HepG2 (cell line): ENCODE measurements around the gene KLK7. TPM values are rescaled to one million over a fixed set of nuclear protein-coding genes. Genes with fewer than 3 reads are reported as not detected.

Experiments
- ATAC-seq: fragments of 200-7000 bp; cut with Tn5 transposase; 3 replicates; pipeline ENCODE4 v1.9.1; 2020; ENCODE audit warnings: mild to moderate bottlenecking, moderate library complexity
- BruUV-seq: library from RNA; stranded (reverse); fragments of 400-500 nt; replicated peaks from 2 replicates; lab custom pipeline; 2021; lab: Mats Ljungman, UMichigan
- CTCF ChIA-PET: fragments of 300-600 bp; formaldehyde crosslinking; extraction: SDS; loops from one replicate; lab custom pipeline; 2021; ENCODE audit warnings: low total read pairs, inconsistent platforms, low intra/inter-chr PET ratio; lab: Yijun Ruan, JAX
- POLR2A ChIA-PET: fragments of 350-600 bp; sonication (Branson Sonifier 250); formaldehyde crosslinking; loops from one replicate; lab custom pipeline; 2020; ENCODE audit warnings: antibody characterized with exemption, inconsistent platforms; lab: Yijun Ruan, JAX
- DNase-seq: peaks from one replicate; pipeline ENCODE4 v3.0.0-alpha.2; 2015; ENCODE audit warnings: low spot score
- FAIRE-seq: peaks from 3 replicates; lab custom pipeline; 2011; peaks lifted over from hg19 to GRCh38; lab: Jason Lieb, UNC
- H2AFZ ChIP-seq: one replicate; pipeline ENCODE4 v1.6.1; 2011; ENCODE audit warnings: low read length, inconsistent platforms
- H3K27ac ChIP-seq: fragments of 300-600 bp; 3 replicates; pipeline ENCODE4 v1.8.0; 2011; ENCODE audit warnings: mixed run types, mild to moderate bottlenecking, mixed read lengths, low read length, inconsistent platforms; ENCODE audit not compliant: insufficient read depth; ENCODE audit errors: extremely low read length
- H3K27me3 ChIP-seq, 2 experiments: fragments of 200-600 bp in 1 of 2; 2 replicates in 1 of 2; 3 replicates in 1 of 2; pipeline versions ENCODE4 v1.6.0 to v1.8.0; 2011; ENCODE audit warnings: low read length in 2 of 2, mild to moderate bottlenecking in 2 of 2, moderate library complexity in 2 of 2, inconsistent platforms in 1 of 2; ENCODE audit not compliant: insufficient read depth in 2 of 2, control insufficient read depth in 1 of 2
- H3K36me3 ChIP-seq, 2 experiments: fragments of 200-600 bp in 1 of 2; replicated peaks in 1 of 2; 2 replicates in 1 of 2; 3 replicates in 1 of 2; pipeline versions ENCODE4 v1.5.1 to v1.8.0; 2011; ENCODE audit warnings: low read length in 2 of 2, inconsistent platforms in 1 of 2; ENCODE audit not compliant: insufficient read depth in 2 of 2, control insufficient read depth in 1 of 2
- H3K4me1 ChIP-seq: 2 replicates; pipeline ENCODE4 v1.5.1; 2012; ENCODE audit warnings: low read length, inconsistent platforms; ENCODE audit not compliant: insufficient read depth
- H3K4me2 ChIP-seq: 2 replicates; pipeline ENCODE4 v1.6.0; 2011; ENCODE audit warnings: low read depth, low read length, inconsistent platforms
- H3K4me3 ChIP-seq, 3 experiments: fragments of 200-600 bp in 1 of 3; sonication (generic), shearing (Covaris generic) in 1 of 3; replicated peaks in 1 of 3; 2 replicates each; pipeline ENCODE4 v1.5.1; 2011 to 2016; ENCODE audit warnings: low read length in 3 of 3, inconsistent platforms in 2 of 3, low read depth in 2 of 3, mild to moderate bottlenecking in 2 of 3, control low read depth in 1 of 3, mixed read lengths in 1 of 3; ENCODE audit not compliant: insufficient read depth in 1 of 3
- H3K79me2 ChIP-seq: one replicate; pipeline ENCODE4 v1.6.1; 2011; ENCODE audit warnings: low read length, inconsistent platforms; ENCODE audit not compliant: insufficient read depth
- H3K9ac ChIP-seq: 2 replicates; pipeline ENCODE4 v1.6.0; 2011; ENCODE audit warnings: mild to moderate bottlenecking, low read depth, low read length, inconsistent platforms; ENCODE audit not compliant: insufficient read depth
- H3K9me3 ChIP-seq: 2 replicates; pipeline ENCODE4 v1.5.1; 2012; ENCODE audit warnings: mild to moderate bottlenecking, low read length
- H4K20me1 ChIP-seq: 2 replicates; pipeline ENCODE4 v1.6.0; 2011; ENCODE audit warnings: inconsistent platforms, mild to moderate bottlenecking, low read length, moderate library complexity; ENCODE audit not compliant: insufficient read depth
- ATRX ChIP-seq: sonication (generic); formaldehyde crosslinking; IDR thresholded peaks from 2 replicates; pipeline ENCODE4 v1.4.0; 2020; ENCODE audit warnings: missing genetic modification reagents, borderline replicate concordance
- GFI1 ChIP-seq: sonication (generic); formaldehyde crosslinking; IDR thresholded peaks from 2 replicates; pipeline ENCODE4 v1.5.0; 2020; ENCODE audit warnings: missing genetic modification reagents, mild to moderate bottlenecking, borderline replicate concordance
- ZNF121 ChIP-seq: sonication (generic); formaldehyde crosslinking; IDR thresholded peaks from 2 replicates; pipeline ENCODE4 v1.5.0; 2020; ENCODE audit warnings: mild to moderate bottlenecking, missing genetic modification reagents
- WGBS: methylation state at CpG from one replicate; pipeline ENCODE4 v1.1.6; 2017; ENCODE audit warnings: low lambda C conversion rate; 5-methylcytosine and 5-hydroxymethylcytosine counted together
- in situ Hi-C: cut with HindIII; loops from 2 replicates; pipeline ENCODE4 v1.10.0; 2017; ENCODE audit warnings: low pct_unique_long_range_greater_than_20kb; ENCODE audit not compliant: extremely low pct_ligation_motif_present
- intact Hi-C: fragments of 100-400 bp; cut with micrococcal nuclease; formaldehyde crosslinking; loops from one replicate; pipeline ENCODE4 v1.10.0; 2022; ENCODE audit not compliant: unreplicated experiment
- polyA plus RNA-seq, 8 experiments: library from polyadenylated mRNA; depleted of rRNA in 3 of 8; stranded (reverse) in 7 of 8; unstranded in 1 of 8; fragments of >200 nt; fragmentation: Illumina TruSeq in 4 of 8; extraction: Trizol in 4 of 8; gene quantifications; 2 replicates each; pipeline versions ENCODE4 v1.2.1 to v1.2.3, GENCODE V29; 2011 to 2016; ENCODE audit warnings: low read depth in 4 of 8, missing spikeins in 1 of 8, mixed read lengths in 1 of 8; ENCODE audit not compliant: insufficient read depth in 1 of 8
- total RNA-seq, 5 experiments: library from RNA; depleted of rRNA; stranded (reverse); fragments of >200 nt; fragmentation: Illumina TruSeq; extraction: Trizol; gene quantifications; 2 replicates each; pipeline ENCODE4 v1.2.3, GENCODE V29; 2016; ENCODE audit warnings: low read depth in 1 of 5
- TF ChIP-seq, protein P1 (sequence below): sonication (generic); formaldehyde crosslinking; IDR thresholded peaks from 2 replicates; pipeline ENCODE4 v1.4.0; 2020; ENCODE audit warnings: missing genetic modification reagents
- TF ChIP-seq, protein P2 (sequence below): sonication (generic); formaldehyde crosslinking; IDR thresholded peaks from 2 replicates; pipeline ENCODE4 v1.5.0; 2020; ENCODE audit warnings: missing genetic modification reagents, mild to moderate bottlenecking, borderline replicate concordance
- TF ChIP-seq, protein P3 (sequence below): sonication (generic); formaldehyde crosslinking; IDR thresholded peaks from 2 replicates; pipeline ENCODE4 v1.8.0; 2023; ENCODE audit warnings: mild to moderate bottlenecking, missing genetic modification reagents
- TF ChIP-seq, protein P4 (sequence below): sonication (generic); formaldehyde crosslinking; IDR thresholded peaks from 2 replicates; pipeline ENCODE4 v1.4.0; 2020; ENCODE audit warnings: missing genetic modification reagents, borderline replicate concordance

The KLK7 gene
- total and polyA plus RNA-seq, 2 of the 13 experiments (the other 11 are each of a cell fraction or from before 2014, with no cell fraction given) = not detected

DNA sequence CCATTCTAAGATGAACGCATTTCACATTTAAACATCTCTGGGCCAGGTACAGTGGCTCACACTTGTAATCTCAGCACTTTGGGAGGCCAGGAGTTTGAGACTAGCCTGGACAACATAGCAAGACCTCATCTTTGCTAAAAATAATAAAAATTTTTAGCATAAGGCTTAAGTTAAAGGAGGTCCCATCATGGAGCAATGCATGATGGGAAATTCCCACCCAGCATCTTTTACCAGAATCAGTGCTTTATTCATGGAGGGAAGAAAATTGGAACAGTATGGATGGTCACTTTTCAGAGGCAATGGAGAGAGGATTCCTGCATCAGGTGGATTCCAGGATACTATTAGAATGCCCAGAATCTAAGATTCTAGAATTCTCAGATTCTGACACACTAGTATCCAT is 21.5 kb upstream of the KLK7 start (continued):
- no peak for TF ChIP-seq GFI1 (CRISPR knock-in tag)
- TF ChIP-seq, protein P1, sequence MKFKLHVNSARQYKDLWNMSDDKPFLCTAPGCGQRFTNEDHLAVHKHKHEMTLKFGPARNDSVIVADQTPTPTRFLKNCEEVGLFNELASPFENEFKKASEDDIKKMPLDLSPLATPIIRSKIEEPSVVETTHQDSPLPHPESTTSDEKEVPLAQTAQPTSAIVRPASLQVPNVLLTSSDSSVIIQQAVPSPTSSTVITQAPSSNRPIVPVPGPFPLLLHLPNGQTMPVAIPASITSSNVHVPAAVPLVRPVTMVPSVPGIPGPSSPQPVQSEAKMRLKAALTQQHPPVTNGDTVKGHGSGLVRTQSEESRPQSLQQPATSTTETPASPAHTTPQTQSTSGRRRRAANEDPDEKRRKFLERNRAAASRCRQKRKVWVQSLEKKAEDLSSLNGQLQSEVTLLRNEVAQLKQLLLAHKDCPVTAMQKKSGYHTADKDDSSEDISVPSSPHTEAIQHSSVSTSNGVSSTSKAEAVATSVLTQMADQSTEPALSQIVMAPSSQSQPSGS (CRISPR knock-in tag) = no peak
- TF ChIP-seq, protein P2, sequence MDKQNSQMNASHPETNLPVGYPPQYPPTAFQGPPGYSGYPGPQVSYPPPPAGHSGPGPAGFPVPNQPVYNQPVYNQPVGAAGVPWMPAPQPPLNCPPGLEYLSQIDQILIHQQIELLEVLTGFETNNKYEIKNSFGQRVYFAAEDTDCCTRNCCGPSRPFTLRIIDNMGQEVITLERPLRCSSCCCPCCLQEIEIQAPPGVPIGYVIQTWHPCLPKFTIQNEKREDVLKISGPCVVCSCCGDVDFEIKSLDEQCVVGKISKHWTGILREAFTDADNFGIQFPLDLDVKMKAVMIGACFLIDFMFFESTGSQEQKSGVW (CRISPR knock-in tag) = no peak

DNA sequence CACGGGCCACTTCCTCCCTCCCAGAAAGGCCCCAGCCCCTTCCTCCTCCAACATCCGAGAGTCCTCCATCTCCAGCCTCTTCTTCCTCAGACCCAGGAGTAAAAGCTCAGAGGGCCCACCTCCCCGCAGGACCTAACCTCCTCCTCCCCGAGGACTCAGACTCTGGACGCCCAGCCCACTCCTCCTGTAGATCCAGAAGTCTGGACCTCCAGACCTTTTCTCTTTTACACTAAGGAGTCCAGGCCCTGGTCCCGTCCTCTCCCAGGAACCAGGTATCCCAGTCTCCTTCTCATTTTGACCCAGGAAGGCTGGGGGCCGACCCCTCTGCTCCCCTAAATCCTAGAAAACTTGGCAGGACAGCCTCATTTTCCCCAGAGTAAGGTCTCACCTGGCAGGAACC is 19.6 kb upstream of the KLK7 start:
- no peak for FAIRE-seq

More for the DNA sequence above, 19.6 kb upstream of the KLK7 start:
- H3K79me2 ChIP-seq = no peaks in the 10 kb centered on the region
- H3K4me1 ChIP-seq = no peaks in the 10 kb centered on the region
- ATAC-seq = no peak
- no peak overlapping the region for H3K4me2 ChIP-seq
- no peak overlapping the region for H3K4me3 ChIP-seq
- H4K20me1 ChIP-seq = no peaks in the 10 kb centered on the region
- DNase-seq = no peak
- H3K27ac ChIP-seq = no peak overlapping the region
- H3K27me3 ChIP-seq = peaks cover 3% of the 10 kb centered on the region in 2 experiments; a peak in 3 of 5 replicates
- CTCF ChIA-PET = no interaction called here
- in situ Hi-C loops = no loop called here
- intact Hi-C loops = no loop called here
- WGBS = 23% methylated on average over 7 of the region's 7 CpGs
- no TSS peak for BruUV-seq
- TF ChIP-seq, protein P3, sequence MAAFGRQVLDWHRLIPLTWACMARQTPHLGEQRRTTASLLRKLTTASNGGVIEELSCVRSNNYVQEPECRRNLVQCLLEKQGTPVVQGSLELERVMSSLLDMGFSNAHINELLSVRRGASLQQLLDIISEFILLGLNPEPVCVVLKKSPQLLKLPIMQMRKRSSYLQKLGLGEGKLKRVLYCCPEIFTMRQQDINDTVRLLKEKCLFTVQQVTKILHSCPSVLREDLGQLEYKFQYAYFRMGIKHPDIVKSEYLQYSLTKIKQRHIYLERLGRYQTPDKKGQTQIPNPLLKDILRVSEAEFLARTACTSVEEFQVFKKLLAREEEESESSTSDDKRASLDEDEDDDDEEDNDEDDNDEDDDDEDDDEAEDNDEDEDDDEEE (CRISPR knock-in tag) = no peak
- TF ChIP-seq, protein P4, sequence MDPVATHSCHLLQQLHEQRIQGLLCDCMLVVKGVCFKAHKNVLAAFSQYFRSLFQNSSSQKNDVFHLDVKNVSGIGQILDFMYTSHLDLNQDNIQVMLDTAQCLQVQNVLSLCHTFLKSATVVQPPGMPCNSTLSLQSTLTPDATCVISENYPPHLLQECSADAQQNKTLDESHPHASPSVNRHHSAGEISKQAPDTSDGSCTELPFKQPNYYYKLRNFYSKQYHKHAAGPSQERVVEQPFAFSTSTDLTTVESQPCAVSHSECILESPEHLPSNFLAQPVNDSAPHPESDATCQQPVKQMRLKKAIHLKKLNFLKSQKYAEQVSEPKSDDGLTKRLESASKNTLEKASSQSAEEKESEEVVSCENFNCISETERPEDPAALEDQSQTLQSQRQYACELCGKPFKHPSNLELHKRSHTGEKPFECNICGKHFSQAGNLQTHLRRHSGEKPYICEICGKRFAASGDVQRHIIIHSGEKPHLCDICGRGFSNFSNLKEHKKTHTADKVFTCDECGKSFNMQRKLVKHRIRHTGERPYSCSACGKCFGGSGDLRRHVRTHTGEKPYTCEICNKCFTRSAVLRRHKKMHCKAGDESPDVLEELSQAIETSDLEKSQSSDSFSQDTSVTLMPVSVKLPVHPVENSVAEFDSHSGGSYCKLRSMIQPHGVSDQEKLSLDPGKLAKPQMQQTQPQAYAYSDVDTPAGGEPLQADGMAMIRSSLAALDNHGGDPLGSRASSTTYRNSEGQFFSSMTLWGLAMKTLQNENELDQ = no peak
- TF ChIP-seq ATRX (no peak), ZNF121 (CRISPR knock-in tag) (no peak)
- TF ChIP-seq, all 625 proteins: peak for 0
- POLR2A ChIA-PET = no interaction called here
- Histone ChIP-seq H3K9me3 (no peaks in the 10 kb centered on the region), H3K36me3 (no peaks in the 10 kb centered on the region), H2AFZ (no peak overlapping the region), H3K9ac (no peak overlapping the region)
